Adrenal gland (tissue), 5 donors: ENCODE measurements around the gene HEXIM2.

Experiments
- CTCF ChIP-seq, 6 experiments: fragments of 450-650 bp in 4 of 6; fragments of 200-600 bp in 2 of 6; sonication (generic) in 1 of 6; IDR thresholded peaks; 1 replicate in 5 of 6; 2 replicates in 1 of 6; pipeline versions ENCODE4 v1.5.1 to v1.8.0; 2016 to 2021; ENCODE audit warnings: antibody characterized with exemption in 6 of 6, mild to moderate bottlenecking in 2 of 6, moderate library complexity in 1 of 6
- POLR2A ChIP-seq, 2 donors: fragments of 450-650 bp; IDR thresholded peaks; one replicate each; pipeline ENCODE4 v1.6.1; 2017; ENCODE audit warnings: antibody characterized with exemption in 2 of 2, mild to moderate bottlenecking in 2 of 2, moderate library complexity in 1 of 2
- donor health status: DM: no; HTN: no; CAD: no.

GRCh38 chr17:45143767-45144198 is 17.9 kb upstream of the HEXIM2 start:
- TF ChIP-seq POLR2A (IDR thresholded peaks at IDR 0.05) (peak in 1 of 2 donors; percentile 40), CTCF (IDR thresholded peaks at IDR 0.05) (peak in 1 of 6 experiments; percentile 18)
